Thyroid gland (tissue), 4 donors: ENCODE measurements around the gene TPT1.

ENCODE experiments used
- CTCF ChIP-seq, 6 experiments: fragments of 200-600 bp in 3 of 6; fragments of 450-650 bp in 3 of 6; sonication (generic) in 3 of 6; IDR thresholded peaks; one replicate each; pipeline ENCODE4 v1.5.1; 2016 to 2019; ENCODE audit warnings: antibody characterized with exemption in 6 of 6, mild to moderate bottlenecking in 2 of 6, inconsistent platforms in 1 of 6, moderate library complexity in 1 of 6
- POLR2A ChIP-seq, 2 donors: fragments of 450-650 bp; IDR thresholded peaks; one replicate each; pipeline ENCODE4 v1.6.1; 2017; ENCODE audit warnings: antibody characterized with exemption in 2 of 2, mild to moderate bottlenecking in 2 of 2, moderate library complexity in 1 of 2

- TF ChIP-seq CTCF (IDR thresholded peaks at IDR 0.05) = no peak
- no peak for TF ChIP-seq POLR2A (IDR thresholded peaks at IDR 0.05)
Measured at GRCh38 chr13:45297456-45298205, 43.4 kb downstream of the TPT1 start.
